SK-N-SH (cell line): ENCODE data around the gene RAMP1. TPM values are rescaled to one million over a fixed set of nuclear protein-coding genes. Genes with fewer than 3 reads are reported as not detected.
A peak's percentile ranks its signal among the peaks of the same experiment; 100 is the strongest.

Experiments used
- CTCF ChIA-PET: fragments of 300-600, 350-600 bp; formaldehyde crosslinking; extraction: SDS; loops from one replicate; lab custom pipeline; 2021; lab: Yijun Ruan, JAX
- POLR2A ChIA-PET: fragments of 350-600 bp; sonication (Branson Sonifier 250); formaldehyde crosslinking; extraction: SDS; loops from one replicate; lab custom pipeline; 2020; ENCODE audit warnings: antibody characterized with exemption, inconsistent platforms; lab: Yijun Ruan, JAX
- DNase-seq: peaks from one replicate; pipeline ENCODE4 v3.0.0; 2012
- H2AFZ ChIP-seq: fragments of 200-600 bp; sonication (generic); 2 replicates; pipeline ENCODE4 v1.8.1; 2016; ENCODE audit warnings: antibody characterized with exemption, mild to moderate bottlenecking, low read depth
- H3F3A ChIP-seq: fragments of 200-600 bp; sonication (generic); replicated peaks from 2 replicates; pipeline ENCODE3; 2016; ENCODE audit warnings: antibody characterized with exemption, mild to moderate bottlenecking; ENCODE audit not compliant: insufficient read depth
- H3K27ac ChIP-seq, 2 experiments: fragments of 200-500 bp in 1 of 2; fragments of 200-600 bp in 1 of 2; sonication (Bioruptor generic) in 1 of 2; sonication (generic), shearing (Covaris generic) in 1 of 2; 2 replicates each; pipeline versions ENCODE4 v1.5.1 to v1.6.1; 2014 to 2016; ENCODE audit warnings: low read depth in 2 of 2, inconsistent platforms in 1 of 2, low read length in 1 of 2, mild to moderate bottlenecking in 1 of 2, mixed read lengths in 1 of 2
- H3K27me3 ChIP-seq: fragments of 200-600 bp; sonication (generic), shearing (Covaris generic); 2 replicates; pipeline ENCODE4 v1.6.1; 2016; ENCODE audit warnings: mixed run types; ENCODE audit not compliant: insufficient read depth
- H3K36me3 ChIP-seq, 2 experiments: fragments of 200-500 bp in 1 of 2; fragments of 200-600 bp in 1 of 2; sonication (Bioruptor generic) in 1 of 2; sonication (generic) in 1 of 2; replicated peaks in 1 of 2; 2 replicates each; pipeline versions ENCODE3 to v1.5.1; 2014 to 2016; ENCODE audit warnings: low read length in 1 of 2, mild to moderate bottlenecking in 1 of 2; ENCODE audit not compliant: insufficient read depth in 2 of 2, control insufficient read depth in 1 of 2
- H3K4me1 ChIP-seq, 2 experiments: fragments of 200-500 bp in 1 of 2; fragments of 200-600 bp in 1 of 2; sonication (Bioruptor generic) in 1 of 2; sonication (generic), shearing (Covaris generic) in 1 of 2; 2 replicates each; pipeline versions ENCODE4 v1.5.1 to v1.6.1; 2014 to 2016; ENCODE audit warnings: low read depth in 1 of 2, low read length in 1 of 2, mixed run types in 1 of 2; ENCODE audit not compliant: insufficient read depth in 2 of 2, control insufficient read depth in 1 of 2
- H3K4me2 ChIP-seq: fragments of 200-600 bp; sonication (generic), shearing (Covaris generic); 2 replicates; pipeline ENCODE4 v1.6.1; 2017; ENCODE audit warnings: mixed run types
- H3K4me3 ChIP-seq, 2 experiments: fragments of 200-500 bp in 1 of 2; fragments of 200-600 bp in 1 of 2; sonication (Bioruptor generic) in 1 of 2; sonication (generic), shearing (Covaris generic) in 1 of 2; 2 replicates each; pipeline versions ENCODE4 v1.5.1 to v1.8.1; 2014 to 2016; ENCODE audit warnings: low read depth in 2 of 2, inconsistent platforms in 1 of 2, low read length in 1 of 2, mild to moderate bottlenecking in 1 of 2, mixed read lengths in 1 of 2, moderate library complexity in 1 of 2
- H3K79me2 ChIP-seq: fragments of 200-600 bp; sonication (generic); 2 replicates; pipeline ENCODE4 v1.8.1; 2017; ENCODE audit warnings: mild to moderate bottlenecking; ENCODE audit not compliant: insufficient read depth
- H3K9ac ChIP-seq: fragments of 200-600 bp; sonication (generic); 2 replicates; pipeline ENCODE4 v1.6.1; 2017; ENCODE audit warnings: mixed run types
- H3K9me2 ChIP-seq: fragments of 200-600 bp; sonication (generic); 2 replicates; pipeline ENCODE4 v1.6.1; 2017; ENCODE audit warnings: mixed run types
- H3K9me3 ChIP-seq: fragments of 200-600 bp; sonication (generic); 2 replicates; pipeline ENCODE4 v1.6.1; 2017; ENCODE audit warnings: mixed run types, mild to moderate bottlenecking, moderate library complexity
- H4K20me1 ChIP-seq: fragments of 200-600 bp; sonication (generic); 2 replicates; pipeline ENCODE4 v1.6.1; 2017; ENCODE audit warnings: mild to moderate bottlenecking, mixed run types; ENCODE audit not compliant: insufficient read depth
- CHD2 ChIP-seq: fragments of 150-350 bp; IDR thresholded peaks from 2 replicates; pipeline ENCODE4 v1.6.1; 2018; ENCODE audit warnings: low read length; ENCODE audit not compliant: partially characterized antibody
- EP300 ChIP-seq, 2 experiments: IDR thresholded peaks; 2 replicates each; pipeline versions ENCODE4 v1.4.0 to v1.6.1; 2012; ENCODE audit warnings: borderline replicate concordance in 1 of 2, low read depth in 1 of 2, low read length in 1 of 2
- JUND ChIP-seq: IDR thresholded peaks from 2 replicates; pipeline ENCODE4 v1.4.0; 2012
- NRF1 ChIP-seq: IDR thresholded peaks from 2 replicates; pipeline ENCODE4 v1.6.1; 2012; ENCODE audit warnings: low read depth, mild to moderate bottlenecking, low read length
- RAD21 ChIP-seq: IDR thresholded peaks from 2 replicates; pipeline ENCODE4 v1.6.1; 2012; ENCODE audit warnings: mild to moderate bottlenecking, low read length
- RCOR1 ChIP-seq: fragments of 150-350 bp; IDR thresholded peaks from 2 replicates; pipeline ENCODE4 v1.6.1; 2017; ENCODE audit warnings: antibody characterized with exemption, low read length
- RFX5 ChIP-seq: IDR thresholded peaks from 2 replicates; pipeline ENCODE4 v1.6.1; 2012; ENCODE audit warnings: mild to moderate bottlenecking, improper control_type of control experiment, low read length
- TCF12 ChIP-seq: IDR thresholded peaks from 2 replicates; pipeline ENCODE4 v1.4.0; 2012
- WGBS: methylation state at CpG from one replicate; pipeline ENCODE4 v1.1.6; 2017; ENCODE audit warnings: low lambda C conversion rate; 5-methylcytosine and 5-hydroxymethylcytosine counted together
- polyA plus RNA-seq, 3 experiments: library from polyadenylated mRNA; depleted of rRNA; stranded (reverse); fragments of >200 nt; gene quantifications; 2 replicates each; pipeline ENCODE4 v1.2.3, GENCODE V29; 2012
- TF ChIP-seq, protein P1 (sequence below): IDR thresholded peaks from 2 replicates; pipeline ENCODE4 v1.4.0; 2012; ENCODE audit warnings: low read depth, borderline replicate concordance
- TF ChIP-seq, protein P2 (sequence below): IDR thresholded peaks from 2 replicates; pipeline ENCODE4 v1.6.1; 2012; ENCODE audit warnings: mild to moderate bottlenecking, low read depth, low read length, moderate library complexity
- TF ChIP-seq, protein P3 (sequence below): fragments of 150-350 bp; IDR thresholded peaks from 2 replicates; pipeline ENCODE4 v1.6.1; 2017; ENCODE audit warnings: antibody characterized with exemption, low read length, low read depth, borderline replicate concordance
- TF ChIP-seq, protein P4 (sequence below): IDR thresholded peaks from 2 replicates; pipeline ENCODE4; 2012

The RAMP1 gene
- polyA plus RNA-seq, 1 of the 3 experiments (the other 2 are of a cell fraction), result 27.9 TPM

DNA sequence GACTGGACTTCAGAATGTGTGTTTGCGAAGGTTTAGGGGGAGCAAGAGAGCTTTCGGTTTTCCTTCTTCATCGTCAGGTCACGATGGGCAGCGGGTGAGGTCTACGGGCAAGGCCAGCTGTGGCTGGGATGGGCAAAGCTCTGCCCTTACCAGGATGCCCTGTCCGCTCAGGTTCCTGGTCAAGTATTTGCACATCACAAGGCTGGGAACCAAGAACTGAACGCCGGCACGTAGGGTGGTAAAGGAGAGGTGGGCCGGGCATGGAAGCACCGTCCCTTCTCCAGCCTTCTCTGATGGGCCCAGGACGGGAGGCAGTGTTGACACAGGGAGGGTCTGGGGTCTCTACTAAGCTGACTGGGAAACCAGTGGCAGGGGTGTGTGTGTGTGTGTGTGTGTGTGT, 56.9 kb downstream of the RAMP1 start:
- peak overlapping the region in 1 of 2 experiments; percentile 7; a peak in 1 of 4 replicates for H3K27ac ChIP-seq
- WGBS, result 96% methylated on average over 13 of the region's 13 CpGs
- H2AFZ ChIP-seq, result no peak overlapping the region
- no peak overlapping the region for H3K4me2 ChIP-seq
- no peaks in the 10 kb centered on the region for H3K9me3 ChIP-seq
- H3K4me3 ChIP-seq, result no peak overlapping the region
- no peak for DNase-seq
- ChIA-PET CTCF (interaction anchor here (0.6 to 1.1 kb wide), 4 partner anchors 12 to 348 kb away, joined by 3 to 4 read pairs (median 3); no protein-coding TSS in a partner anchor), POLR2A (interaction anchor here (1.3 kb wide), 1 partner anchor 32 kb away, joined by 6 read pairs; no protein-coding TSS in a partner anchor)
- TF ChIP-seq, protein P1, sequence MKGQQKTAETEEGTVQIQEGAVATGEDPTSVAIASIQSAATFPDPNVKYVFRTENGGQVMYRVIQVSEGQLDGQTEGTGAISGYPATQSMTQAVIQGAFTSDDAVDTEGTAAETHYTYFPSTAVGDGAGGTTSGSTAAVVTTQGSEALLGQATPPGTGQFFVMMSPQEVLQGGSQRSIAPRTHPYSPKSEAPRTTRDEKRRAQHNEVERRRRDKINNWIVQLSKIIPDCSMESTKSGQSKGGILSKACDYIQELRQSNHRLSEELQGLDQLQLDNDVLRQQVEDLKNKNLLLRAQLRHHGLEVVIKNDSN, result no peak
- no peak for TF ChIP-seq RFX5
- no peak for TF ChIP-seq RCOR1
- TF ChIP-seq RAD21, result no peak
- no peaks in the 10 kb centered on the region for H3K27me3 ChIP-seq
- no peaks in the 10 kb centered on the region for H3F3A ChIP-seq
- H3K4me1 ChIP-seq, result peaks cover 0 to 22% of the 10 kb centered on the region in 2 experiments; a peak in 1 of 4 replicates
- no peak overlapping the region for H3K9ac ChIP-seq
- no peaks in the 10 kb centered on the region for H4K20me1 ChIP-seq
- H3K36me3 ChIP-seq, result no peaks in the 10 kb centered on the region
- no peaks in the 10 kb centered on the region for H3K9me2 ChIP-seq
- no peaks in the 10 kb centered on the region for H3K79me2 ChIP-seq

DNA sequence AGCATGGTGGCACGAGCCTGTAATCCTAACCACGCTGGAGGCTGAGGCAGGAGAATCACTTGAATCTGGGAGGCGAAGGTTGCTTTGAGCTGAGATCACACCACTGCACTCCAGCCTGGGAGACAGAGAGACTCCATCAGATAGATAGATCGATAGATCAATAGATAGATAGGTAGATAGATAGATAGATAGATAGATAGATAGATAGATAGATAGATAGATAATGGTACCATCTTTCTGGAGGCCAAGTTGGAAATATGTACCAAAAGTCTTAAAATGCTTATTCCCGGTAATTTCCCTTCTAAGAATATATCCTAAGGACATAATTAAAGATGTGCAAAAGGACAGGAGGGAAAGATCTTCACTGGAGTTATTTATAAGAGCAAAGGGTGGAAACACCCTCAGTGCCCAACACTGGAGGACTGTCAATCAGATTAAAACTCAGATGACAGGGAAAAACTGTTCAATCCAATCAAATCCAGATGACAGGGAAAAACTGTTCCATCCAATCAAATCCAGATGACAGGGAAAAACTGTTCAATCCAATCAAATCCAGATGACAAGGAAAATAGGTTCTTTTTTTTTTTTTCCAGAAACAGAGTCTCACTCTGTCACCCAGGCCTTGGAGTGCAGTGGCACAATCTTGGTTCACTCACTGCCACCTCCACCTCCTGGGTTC, 58.4 kb downstream of the RAMP1 start:
- Histone ChIP-seq H3K9me2 (no peaks in the 10 kb centered on the region), H3K9me3 (no peaks in the 10 kb centered on the region), H3K36me3 (no peaks in the 10 kb centered on the region), H3K4me2 (no peak overlapping the region), H4K20me1 (no peaks in the 10 kb centered on the region), H3K27ac (peak overlapping the region in 1 of 2 experiments; percentile 4; a peak in 2 of 4 replicates), H3K27me3 (no peaks in the 10 kb centered on the region), H3K9ac (no peak overlapping the region), H2AFZ (no peak overlapping the region), H3F3A (no peaks in the 10 kb centered on the region), H3K79me2 (no peaks in the 10 kb centered on the region), H3K4me3 (no peak overlapping the region), H3K4me1 (peaks cover 0 to 28% of the 10 kb centered on the region in 2 experiments; a peak in 1 of 4 replicates)
- ChIA-PET POLR2A (no interaction called here), CTCF (interaction anchor here (1.4 kb wide), 1 partner anchor 34 kb away, joined by 3 read pairs; no protein-coding TSS in a partner anchor)
- 82% methylated on average over 5 of the region's 5 CpGs for WGBS
- TF ChIP-seq CHD2, result peak; percentile 25
- TF ChIP-seq, protein P2, sequence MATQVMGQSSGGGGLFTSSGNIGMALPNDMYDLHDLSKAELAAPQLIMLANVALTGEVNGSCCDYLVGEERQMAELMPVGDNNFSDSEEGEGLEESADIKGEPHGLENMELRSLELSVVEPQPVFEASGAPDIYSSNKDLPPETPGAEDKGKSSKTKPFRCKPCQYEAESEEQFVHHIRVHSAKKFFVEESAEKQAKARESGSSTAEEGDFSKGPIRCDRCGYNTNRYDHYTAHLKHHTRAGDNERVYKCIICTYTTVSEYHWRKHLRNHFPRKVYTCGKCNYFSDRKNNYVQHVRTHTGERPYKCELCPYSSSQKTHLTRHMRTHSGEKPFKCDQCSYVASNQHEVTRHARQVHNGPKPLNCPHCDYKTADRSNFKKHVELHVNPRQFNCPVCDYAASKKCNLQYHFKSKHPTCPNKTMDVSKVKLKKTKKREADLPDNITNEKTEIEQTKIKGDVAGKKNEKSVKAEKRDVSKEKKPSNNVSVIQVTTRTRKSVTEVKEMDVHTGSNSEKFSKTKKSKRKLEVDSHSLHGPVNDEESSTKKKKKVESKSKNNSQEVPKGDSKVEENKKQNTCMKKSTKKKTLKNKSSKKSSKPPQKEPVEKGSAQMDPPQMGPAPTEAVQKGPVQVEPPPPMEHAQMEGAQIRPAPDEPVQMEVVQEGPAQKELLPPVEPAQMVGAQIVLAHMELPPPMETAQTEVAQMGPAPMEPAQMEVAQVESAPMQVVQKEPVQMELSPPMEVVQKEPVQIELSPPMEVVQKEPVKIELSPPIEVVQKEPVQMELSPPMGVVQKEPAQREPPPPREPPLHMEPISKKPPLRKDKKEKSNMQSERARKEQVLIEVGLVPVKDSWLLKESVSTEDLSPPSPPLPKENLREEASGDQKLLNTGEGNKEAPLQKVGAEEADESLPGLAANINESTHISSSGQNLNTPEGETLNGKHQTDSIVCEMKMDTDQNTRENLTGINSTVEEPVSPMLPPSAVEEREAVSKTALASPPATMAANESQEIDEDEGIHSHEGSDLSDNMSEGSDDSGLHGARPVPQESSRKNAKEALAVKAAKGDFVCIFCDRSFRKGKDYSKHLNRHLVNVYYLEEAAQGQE, result no peak
- TF ChIP-seq, protein P3, sequence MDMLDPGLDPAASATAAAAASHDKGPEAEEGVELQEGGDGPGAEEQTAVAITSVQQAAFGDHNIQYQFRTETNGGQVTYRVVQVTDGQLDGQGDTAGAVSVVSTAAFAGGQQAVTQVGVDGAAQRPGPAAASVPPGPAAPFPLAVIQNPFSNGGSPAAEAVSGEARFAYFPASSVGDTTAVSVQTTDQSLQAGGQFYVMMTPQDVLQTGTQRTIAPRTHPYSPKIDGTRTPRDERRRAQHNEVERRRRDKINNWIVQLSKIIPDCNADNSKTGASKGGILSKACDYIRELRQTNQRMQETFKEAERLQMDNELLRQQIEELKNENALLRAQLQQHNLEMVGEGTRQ, result no peak
- TF ChIP-seq, protein P4, sequence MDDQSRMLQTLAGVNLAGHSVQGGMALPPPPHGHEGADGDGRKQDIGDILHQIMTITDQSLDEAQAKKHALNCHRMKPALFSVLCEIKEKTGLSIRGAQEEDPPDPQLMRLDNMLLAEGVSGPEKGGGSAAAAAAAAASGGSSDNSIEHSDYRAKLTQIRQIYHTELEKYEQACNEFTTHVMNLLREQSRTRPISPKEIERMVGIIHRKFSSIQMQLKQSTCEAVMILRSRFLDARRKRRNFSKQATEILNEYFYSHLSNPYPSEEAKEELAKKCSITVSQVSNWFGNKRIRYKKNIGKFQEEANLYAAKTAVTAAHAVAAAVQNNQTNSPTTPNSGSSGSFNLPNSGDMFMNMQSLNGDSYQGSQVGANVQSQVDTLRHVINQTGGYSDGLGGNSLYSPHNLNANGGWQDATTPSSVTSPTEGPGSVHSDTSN, result no peak
- TF ChIP-seq JUND, result no peak
- no peak for TF ChIP-seq NRF1
- TF ChIP-seq RCOR1, result peak; percentile 60; the same call in 1 of the 2 replicates
- peak in 1 of 2 experiments; percentile 37; a peak in 1 of 4 replicates for TF ChIP-seq EP300 (IDR thresholded peaks at IDR 0.05; ENCODE audit: borderline replicate concordance in 1 of 2, low read depth in 1 of 2, low read length in 1 of 2)
- TF ChIP-seq TCF12, result peak; percentile 52
- no peak for DNase-seq
